Stimulated activated naive CD8-positive, alpha-beta T cell treated with anti-CD3 and anti-CD28 coated beads, Interleukin-15, Interleukin-2, amounts not matched to agents 100 ng/mL and 50 ng/mL, for 24 hours (primary cell): ENCODE measurements around the gene AUTS2.

Source experiments
- H3K27ac Mint-ChIP-seq: one replicate; pipeline ENCODE4 v1.8.0; 2021; ENCODE audit warnings: mild to moderate bottlenecking, mixed read lengths
- H3K27me3 Mint-ChIP-seq: one replicate; pipeline ENCODE4 v1.8.0; 2021; ENCODE audit warnings: mixed read lengths
- H3K36me3 Mint-ChIP-seq: one replicate; pipeline ENCODE4 v1.8.0; 2021; ENCODE audit warnings: low read depth, mixed read lengths
- H3K4me1 Mint-ChIP-seq: one replicate; pipeline ENCODE4 v1.8.0; 2021; ENCODE audit warnings: low read depth, mixed read lengths
- H3K4me3 Mint-ChIP-seq: one replicate; pipeline ENCODE4 v1.8.0; 2021; ENCODE audit warnings: mild to moderate bottlenecking, mixed read lengths
- H3K9me3 Mint-ChIP-seq: one replicate; pipeline ENCODE4 v1.8.0; 2021; ENCODE audit warnings: mixed read lengths

The AUTS2 gene

GRCh38 chr7:70498232-70498992, 900.1 kb downstream of the AUTS2 start:
- H3K9me3 Mint-ChIP-seq, result no peaks in the 10 kb centered on the region
- H3K4me3 Mint-ChIP-seq, result no peak overlapping the region
- no peaks in the 10 kb centered on the region for H3K27me3 Mint-ChIP-seq
- H3K4me1 Mint-ChIP-seq, result no peaks in the 10 kb centered on the region
- no peaks in the 10 kb centered on the region for H3K36me3 Mint-ChIP-seq
- no peak overlapping the region for H3K27ac Mint-ChIP-seq

- H3K27me3 Mint-ChIP-seq, result no peaks in the 10 kb centered on the region
- H3K36me3 Mint-ChIP-seq, result no peaks in the 10 kb centered on the region
- no peak overlapping the region for H3K27ac Mint-ChIP-seq
- H3K4me1 Mint-ChIP-seq, result no peaks in the 10 kb centered on the region
- no peak overlapping the region for H3K4me3 Mint-ChIP-seq
- H3K9me3 Mint-ChIP-seq, result no peaks in the 10 kb centered on the region
Observed at GRCh38 chr7:70500261-70500660, 902.0 kb downstream of the AUTS2 start.

- Mint-ChIP-seq H3K27ac (no peak overlapping the region), H3K4me3 (no peak overlapping the region), H3K4me1 (no peaks in the 10 kb centered on the region), H3K36me3 (no peaks in the 10 kb centered on the region), H3K9me3 (no peaks in the 10 kb centered on the region), H3K27me3 (no peaks in the 10 kb centered on the region)
Observed at GRCh38 chr7:70502117-70502863, 904.0 kb downstream of the AUTS2 start.

GRCh38 chr7:70504254-70504653, 906.0 kb downstream of the AUTS2 start:
- no peaks in the 10 kb centered on the region for H3K27me3 Mint-ChIP-seq
- H3K9me3 Mint-ChIP-seq, result no peaks in the 10 kb centered on the region
- H3K4me3 Mint-ChIP-seq, result no peak overlapping the region
- no peak overlapping the region for H3K27ac Mint-ChIP-seq
- H3K4me1 Mint-ChIP-seq, result no peaks in the 10 kb centered on the region
- no peaks in the 10 kb centered on the region for H3K36me3 Mint-ChIP-seq

- Mint-ChIP-seq H3K4me3 (no peak overlapping the region), H3K27me3 (no peaks in the 10 kb centered on the region), H3K4me1 (no peaks in the 10 kb centered on the region), H3K9me3 (no peaks in the 10 kb centered on the region), H3K27ac (no peak overlapping the region), H3K36me3 (no peaks in the 10 kb centered on the region)
Observed at GRCh38 chr7:70505468-70505867, 907.2 kb downstream of the AUTS2 start.

GRCh38 chr7:70505886-70506285, 907.6 kb downstream of the AUTS2 start:
- Mint-ChIP-seq H3K27me3 (no peaks in the 10 kb centered on the region), H3K4me1 (no peaks in the 10 kb centered on the region), H3K9me3 (no peaks in the 10 kb centered on the region), H3K36me3 (no peaks in the 10 kb centered on the region), H3K4me3 (no peak overlapping the region), H3K27ac (no peak overlapping the region)

GRCh38 chr7:70506434-70506833, 908.2 kb downstream of the AUTS2 start:
- Mint-ChIP-seq H3K4me3 (no peak overlapping the region), H3K27ac (no peak overlapping the region), H3K27me3 (no peaks in the 10 kb centered on the region), H3K36me3 (no peaks in the 10 kb centered on the region), H3K9me3 (no peaks in the 10 kb centered on the region), H3K4me1 (no peaks in the 10 kb centered on the region)

GRCh38 chr7:70512144-70512543, 913.9 kb downstream of the AUTS2 start:
- no peak overlapping the region for H3K4me3 Mint-ChIP-seq
- no peaks in the 10 kb centered on the region for H3K36me3 Mint-ChIP-seq
- no peaks in the 10 kb centered on the region for H3K4me1 Mint-ChIP-seq
- H3K27me3 Mint-ChIP-seq, result no peaks in the 10 kb centered on the region
- H3K27ac Mint-ChIP-seq, result no peak overlapping the region
- H3K9me3 Mint-ChIP-seq, result no peaks in the 10 kb centered on the region

GRCh38 chr7:70512761-70513160, 914.5 kb downstream of the AUTS2 start:
- H3K9me3 Mint-ChIP-seq, result no peaks in the 10 kb centered on the region
- H3K27me3 Mint-ChIP-seq, result no peaks in the 10 kb centered on the region
- no peaks in the 10 kb centered on the region for H3K4me1 Mint-ChIP-seq
- H3K4me3 Mint-ChIP-seq, result no peak overlapping the region
- H3K36me3 Mint-ChIP-seq, result no peaks in the 10 kb centered on the region
- H3K27ac Mint-ChIP-seq, result no peak overlapping the region

GRCh38 chr7:70520611-70521010, 922.3 kb downstream of the AUTS2 start:
- no peak overlapping the region for H3K27ac Mint-ChIP-seq
- peaks cover 4% of the 10 kb centered on the region for H3K9me3 Mint-ChIP-seq
- no peak overlapping the region for H3K4me3 Mint-ChIP-seq
- H3K4me1 Mint-ChIP-seq, result no peaks in the 10 kb centered on the region
- no peaks in the 10 kb centered on the region for H3K27me3 Mint-ChIP-seq
- no peaks in the 10 kb centered on the region for H3K36me3 Mint-ChIP-seq

- Mint-ChIP-seq H3K4me3 (no peak overlapping the region), H3K9me3 (peaks cover 4% of the 10 kb centered on the region), H3K27ac (no peak overlapping the region), H3K4me1 (no peaks in the 10 kb centered on the region), H3K36me3 (no peaks in the 10 kb centered on the region), H3K27me3 (no peaks in the 10 kb centered on the region)
Observed at GRCh38 chr7:70523249-70523988, 925.1 kb downstream of the AUTS2 start.

GRCh38 chr7:70523989-70524351, 925.7 kb downstream of the AUTS2 start:
- Mint-ChIP-seq H3K4me1 (no peaks in the 10 kb centered on the region), H3K4me3 (no peak overlapping the region), H3K36me3 (no peaks in the 10 kb centered on the region), H3K27me3 (no peaks in the 10 kb centered on the region), H3K9me3 (peaks cover 4% of the 10 kb centered on the region), H3K27ac (no peak overlapping the region)

GRCh38 chr7:70525991-70526390, 927.7 kb downstream of the AUTS2 start:
- no peaks in the 10 kb centered on the region for H3K36me3 Mint-ChIP-seq

GRCh38 chr7:70527520-70528115, 929.3 kb downstream of the AUTS2 start:
- Mint-ChIP-seq H3K27me3 (no peaks in the 10 kb centered on the region), H3K4me1 (no peaks in the 10 kb centered on the region), H3K27ac (no peak overlapping the region), H3K4me3 (no peak overlapping the region), H3K9me3 (peaks cover 4% of the 10 kb centered on the region), H3K36me3 (no peaks in the 10 kb centered on the region)

More at GRCh38 chr7:70525991-70526390, 927.7 kb downstream of the AUTS2 start:
- no peaks in the 10 kb centered on the region for H3K27me3 Mint-ChIP-seq
- H3K4me3 Mint-ChIP-seq, result no peak overlapping the region
- H3K9me3 Mint-ChIP-seq, result peaks cover 4% of the 10 kb centered on the region
- H3K27ac Mint-ChIP-seq, result no peak overlapping the region
- H3K4me1 Mint-ChIP-seq, result no peaks in the 10 kb centered on the region

GRCh38 chr7:70529436-70529835, 931.2 kb downstream of the AUTS2 start:
- Mint-ChIP-seq H3K4me3 (no peak overlapping the region), H3K4me1 (no peaks in the 10 kb centered on the region), H3K27me3 (no peaks in the 10 kb centered on the region)

More at GRCh38 chr7:70529436-70529835, 931.2 kb downstream of the AUTS2 start:
- Mint-ChIP-seq H3K9me3 (peaks cover 4% of the 10 kb centered on the region), H3K27ac (no peak overlapping the region), H3K36me3 (no peaks in the 10 kb centered on the region)
